Prostate gland (tissue), 2 donors: ENCODE results near the gene DNAH10. TPM values are rescaled to one million over a fixed set of nuclear protein-coding genes. Genes with fewer than 3 reads are reported as not detected.

ENCODE experiments used
- DNase-seq: peaks from one replicate; pipeline ENCODE4 v3.0.0-alpha.2; 2019; ENCODE audit warnings: low spot score
- H3K27ac ChIP-seq, 2 donors: fragments of 200-600 bp; sonication (generic); 2 replicates each; pipeline ENCODE4 v1.5.1; 2017 to 2019
- H3K27me3 ChIP-seq: fragments of 200-600 bp; sonication (generic); replicated peaks from 2 replicates; pipeline ENCODE4 v1.5.1; 2019; ENCODE audit not compliant: insufficient read depth
- H3K36me3 ChIP-seq, 2 donors: fragments of 200-600 bp; sonication (generic); 1 replicate in 1 of 2; 2 replicates in 1 of 2; pipeline versions ENCODE4 v1.5.1 to v1.8.1; 2017 to 2019
- H3K4me1 ChIP-seq: fragments of 200-600 bp; sonication (generic); replicated peaks from 2 replicates; pipeline ENCODE4 v1.5.1; 2019
- H3K4me3 ChIP-seq, 2 donors: fragments of 200-600 bp; sonication (generic); 2 replicates each; pipeline ENCODE4 v1.5.1; 2017 to 2019
- H3K9me3 ChIP-seq: fragments of 200-600 bp; sonication (generic); 2 replicates; pipeline ENCODE4 v1.5.1; 2017
- POLR2A ChIP-seq: fragments of 450-650 bp; IDR thresholded peaks from one replicate; pipeline ENCODE4 v1.6.1; 2016; ENCODE audit warnings: antibody characterized with exemption, mild to moderate bottlenecking
- POLR2AphosphoS5 ChIP-seq: sonication (generic); formaldehyde crosslinking; IDR thresholded peaks from one replicate; pipeline ENCODE4 v1.6.1; 2017; ENCODE audit warnings: antibody characterized with exemption
- WGBS: methylation state at CpG from one replicate; pipeline ENCODE4 v1.1.5; 2018; 5-methylcytosine and 5-hydroxymethylcytosine counted together
- intact Hi-C: fragments of 100-400 bp; cut with DNase I; formaldehyde crosslinking; loops from one replicate; pipeline ENCODE4 v1.14.2; 2022
- total RNA-seq, 2 donors: library from RNA; depleted of rRNA; stranded (reverse); fragments of >200 nt; gene quantifications; one replicate each; pipeline ENCODE4 v1.1.0, GENCODE V29; 2016
- TF ChIP-seq, protein P1 (sequence below), 4 experiments: fragments of 200-600 bp in 2 of 4; fragments of 450-650 bp in 2 of 4; sonication (generic) in 2 of 4; IDR thresholded peaks; 1 replicate in 3 of 4; 2 replicates in 1 of 4; pipeline ENCODE4 v1.5.1; 2016 to 2019; ENCODE audit warnings: antibody characterized with exemption in 4 of 4, mild to moderate bottlenecking in 2 of 4, moderate library complexity in 2 of 4

DNAH10 gene
- total RNA-seq, 2 donors from 2014 or later, result 0.68 to 7.9 TPM

DNA sequence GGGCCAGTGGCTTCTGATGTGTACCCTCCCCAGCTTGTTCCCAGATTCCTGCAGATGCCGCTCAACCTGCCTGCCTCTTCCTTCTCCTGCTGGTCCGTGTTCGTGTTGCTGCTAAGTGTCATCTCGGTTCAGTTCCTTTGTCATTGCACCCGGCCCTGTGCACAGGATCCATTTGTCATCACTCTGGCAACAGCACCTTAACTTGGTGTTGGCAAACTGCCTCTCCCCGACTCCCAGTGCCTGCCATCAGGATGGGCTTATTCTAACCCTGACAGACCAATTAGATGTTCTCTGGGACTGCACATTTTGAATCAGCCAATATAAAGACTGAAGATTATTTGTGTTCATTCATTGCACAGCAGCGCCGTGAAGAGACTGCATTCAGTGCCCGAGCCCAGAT is 137.3 kb downstream of the DNAH10 start:
- no peaks in the 10 kb centered on the region for H3K27me3 ChIP-seq
- no peak for DNase-seq
- TF ChIP-seq POLR2AphosphoS5 (no peak), POLR2A (no peak)
- TF ChIP-seq, protein P1, sequence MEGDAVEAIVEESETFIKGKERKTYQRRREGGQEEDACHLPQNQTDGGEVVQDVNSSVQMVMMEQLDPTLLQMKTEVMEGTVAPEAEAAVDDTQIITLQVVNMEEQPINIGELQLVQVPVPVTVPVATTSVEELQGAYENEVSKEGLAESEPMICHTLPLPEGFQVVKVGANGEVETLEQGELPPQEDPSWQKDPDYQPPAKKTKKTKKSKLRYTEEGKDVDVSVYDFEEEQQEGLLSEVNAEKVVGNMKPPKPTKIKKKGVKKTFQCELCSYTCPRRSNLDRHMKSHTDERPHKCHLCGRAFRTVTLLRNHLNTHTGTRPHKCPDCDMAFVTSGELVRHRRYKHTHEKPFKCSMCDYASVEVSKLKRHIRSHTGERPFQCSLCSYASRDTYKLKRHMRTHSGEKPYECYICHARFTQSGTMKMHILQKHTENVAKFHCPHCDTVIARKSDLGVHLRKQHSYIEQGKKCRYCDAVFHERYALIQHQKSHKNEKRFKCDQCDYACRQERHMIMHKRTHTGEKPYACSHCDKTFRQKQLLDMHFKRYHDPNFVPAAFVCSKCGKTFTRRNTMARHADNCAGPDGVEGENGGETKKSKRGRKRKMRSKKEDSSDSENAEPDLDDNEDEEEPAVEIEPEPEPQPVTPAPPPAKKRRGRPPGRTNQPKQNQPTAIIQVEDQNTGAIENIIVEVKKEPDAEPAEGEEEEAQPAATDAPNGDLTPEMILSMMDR (IDR thresholded peaks at IDR 0.05), result no peak
- H3K36me3 ChIP-seq, result no peaks in the 10 kb centered on the region
- H3K4me1 ChIP-seq, result no peaks in the 10 kb centered on the region
- no peak overlapping the region for H3K27ac ChIP-seq
- 86% methylated on average over 9 of the region's 9 CpGs for WGBS
- no peaks in the 10 kb centered on the region for H3K9me3 ChIP-seq
- intact Hi-C loops, result no loop called here
- H3K4me3 ChIP-seq, result no peak overlapping the region

DNA sequence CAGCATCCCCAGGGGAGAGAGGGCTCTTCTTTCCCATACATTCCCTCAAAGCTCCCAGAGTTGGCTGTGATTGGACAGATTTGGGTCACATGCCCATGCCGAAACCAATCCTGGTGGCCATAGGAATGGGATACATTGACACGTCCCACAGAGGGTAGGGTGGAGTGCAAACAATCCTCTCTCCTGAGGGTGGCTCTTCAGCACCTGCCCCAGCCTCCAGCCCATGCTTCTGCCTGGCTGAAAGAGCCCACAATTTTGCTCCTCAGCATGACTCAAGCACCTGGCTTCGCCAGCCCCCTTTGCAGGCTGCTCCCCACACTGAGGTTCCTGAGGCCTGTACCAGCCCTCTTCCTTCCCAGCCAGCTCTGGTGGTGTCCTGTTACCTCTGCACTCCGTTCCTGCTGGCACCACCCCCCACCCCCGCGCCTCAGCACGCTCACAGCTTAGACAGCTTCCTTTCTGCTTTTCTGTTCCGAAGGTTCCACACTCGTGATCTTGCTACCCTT is 138.8 kb downstream of the DNAH10 start:
- intact Hi-C loops, result loop anchor here (5.0 kb wide), 1 partner anchor 131 kb away; no protein-coding TSS in a partner anchor
- H3K9me3 ChIP-seq, result no peaks in the 10 kb centered on the region
- no peak overlapping the region for H3K27ac ChIP-seq
- no peaks in the 10 kb centered on the region for H3K4me1 ChIP-seq
- TF ChIP-seq, protein P1 (IDR thresholded peaks at IDR 0.05), result no peak
- no peak for TF ChIP-seq POLR2A
- no peak for TF ChIP-seq POLR2AphosphoS5
- H3K4me3 ChIP-seq, result no peak overlapping the region
- DNase-seq, result no peak
- no peaks in the 10 kb centered on the region for H3K27me3 ChIP-seq
- 41% methylated on average over 9 of the region's 9 CpGs for WGBS
- H3K36me3 ChIP-seq, result no peaks in the 10 kb centered on the region

DNA sequence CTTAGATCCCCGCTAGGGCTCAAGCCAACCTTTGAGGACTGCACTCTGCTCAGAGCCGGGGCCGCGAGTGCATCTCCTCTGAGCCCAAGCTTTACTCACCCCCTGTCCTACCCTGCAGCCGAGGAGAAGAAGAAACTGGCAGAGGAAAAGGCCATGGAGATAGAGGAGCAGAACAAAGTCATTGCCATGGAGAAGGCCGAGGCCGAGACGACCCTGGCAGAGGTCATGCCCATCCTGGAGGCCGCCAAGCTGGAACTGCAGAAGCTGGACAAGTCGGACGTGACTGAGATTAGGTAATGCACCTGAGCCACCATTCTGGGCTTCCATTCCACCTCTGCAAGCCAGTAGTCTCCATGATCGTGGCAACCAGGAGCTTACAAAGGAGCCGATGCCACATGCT is 140.7 kb downstream of the DNAH10 start:
- 93% methylated on average over 13 of the region's 13 CpGs for WGBS
- Histone ChIP-seq H3K9me3 (no peaks in the 10 kb centered on the region), H3K4me3 (no peak overlapping the region), H3K27me3 (no peaks in the 10 kb centered on the region), H3K27ac (no peak overlapping the region), H3K36me3 (no peaks in the 10 kb centered on the region), H3K4me1 (no peaks in the 10 kb centered on the region)
- no peak for DNase-seq
- TF ChIP-seq POLR2AphosphoS5 (no peak), POLR2A (no peak)
- TF ChIP-seq, protein P1 (IDR thresholded peaks at IDR 0.05), result no peak
- intact Hi-C loops, result loop anchor here (5.0 kb wide), 1 partner anchor 129 kb away; no protein-coding TSS in a partner anchor

DNA sequence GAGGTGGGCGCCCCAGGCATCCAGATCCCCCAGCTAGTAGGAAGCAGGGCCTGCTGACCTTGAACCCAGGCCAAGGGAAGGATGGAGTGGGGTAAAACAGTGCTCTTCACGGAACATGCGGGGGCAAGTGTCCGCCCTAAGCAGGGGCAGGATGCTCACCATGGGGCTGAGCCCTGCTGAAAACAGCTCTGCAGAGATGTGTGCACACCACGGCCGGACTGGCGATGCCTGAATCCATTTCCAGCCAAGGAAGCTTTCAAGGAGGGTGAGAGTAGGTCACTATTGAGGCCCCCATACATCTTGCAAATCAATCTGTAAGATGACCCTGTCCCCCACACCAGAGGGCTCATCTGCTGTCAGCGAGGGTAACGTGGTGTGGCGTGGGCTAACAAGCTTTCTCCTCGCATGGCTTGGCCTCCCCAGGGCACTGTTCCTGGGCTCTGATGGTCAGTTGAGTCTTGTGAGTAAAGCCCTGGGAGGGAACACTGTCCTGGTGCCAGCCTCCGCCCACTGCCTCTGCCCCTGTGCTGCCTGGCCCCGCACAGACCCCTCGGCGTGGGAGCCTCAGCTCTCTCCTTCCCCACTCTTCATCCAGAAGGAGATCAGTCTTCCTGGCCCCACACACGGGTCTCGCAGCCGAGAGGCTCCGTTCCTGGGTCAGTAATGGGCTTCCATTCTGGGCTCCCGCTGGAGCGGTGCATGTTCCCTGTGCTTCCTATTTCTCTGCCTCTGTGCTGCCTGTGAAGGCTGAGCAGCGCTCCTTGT is 141.4 kb downstream of the DNAH10 start:
- intact Hi-C loops, result loop anchor here (5.0 kb wide), 1 partner anchor 129 kb away; no protein-coding TSS in a partner anchor
- DNase-seq, result no peak
- Histone ChIP-seq H3K4me3 (no peak overlapping the region), H3K36me3 (no peaks in the 10 kb centered on the region), H3K9me3 (no peaks in the 10 kb centered on the region), H3K27me3 (no peaks in the 10 kb centered on the region), H3K4me1 (no peaks in the 10 kb centered on the region), H3K27ac (no peak overlapping the region)
- WGBS, result 90% methylated on average over 22 of the region's 22 CpGs
- TF ChIP-seq POLR2AphosphoS5, result no peak
- TF ChIP-seq POLR2A, result no peak
- TF ChIP-seq, protein P1 (IDR thresholded peaks at IDR 0.05), result no peak
